HG03439 (cell line): ENCODE measurements around the gene KIF9.
"Not testable (repeated sequence)": the region's sequence is repeated elsewhere in the genome, so short reads cannot be mapped to it uniquely, and the experiment has no call there.

Source experiments
- ATAC-seq: cut with Tn5 transposase; IDR thresholded peaks from one replicate; pipeline ENCODE4 v1.9.1; 2021; ENCODE audit warnings: mild to moderate bottlenecking, moderate library complexity; ENCODE audit not compliant: unreplicated experiment

Gene KIF9

DNA sequence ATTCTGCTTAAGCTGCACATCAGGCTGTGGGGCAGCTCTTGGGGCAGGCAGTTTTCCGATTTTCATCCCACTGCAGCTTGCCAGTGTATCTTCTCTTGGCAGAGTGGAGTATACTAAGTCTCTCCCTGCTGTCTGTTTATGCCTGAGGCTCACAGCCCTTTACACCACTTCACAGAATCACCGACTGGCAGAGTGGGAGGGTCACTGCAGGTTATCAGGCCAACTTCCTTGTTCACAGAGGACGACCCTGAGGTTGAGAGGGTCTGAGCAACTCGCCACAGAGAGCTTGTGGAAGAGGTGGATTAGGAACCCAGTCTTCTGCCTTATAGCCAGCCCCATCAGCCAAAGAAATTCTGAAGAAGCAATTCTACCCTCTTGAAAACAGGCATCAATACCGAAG lies 30.9 kb downstream of the KIF9 start:
- no peak for ATAC-seq

DNA sequence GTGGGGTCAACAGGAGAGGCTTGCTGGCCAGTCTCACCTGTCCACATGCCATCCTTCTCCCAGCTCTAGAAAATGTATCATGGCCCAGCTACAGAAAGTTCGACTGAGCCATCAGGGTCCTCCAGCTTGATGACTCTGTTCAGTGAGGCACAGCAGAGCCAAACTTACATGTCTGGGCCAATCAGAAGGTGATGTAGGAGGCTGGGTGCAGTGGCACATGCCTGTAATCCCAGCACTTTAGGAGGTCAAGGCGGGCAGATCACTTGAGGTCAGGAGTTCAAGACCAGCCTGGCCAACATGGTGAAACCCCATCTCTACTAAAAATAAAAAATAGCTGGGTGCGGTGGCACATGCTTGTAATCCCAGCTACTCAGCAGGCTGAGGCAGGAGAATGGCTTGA lies 31.5 kb downstream of the KIF9 start:
- not testable (repeated sequence) for ATAC-seq

DNA sequence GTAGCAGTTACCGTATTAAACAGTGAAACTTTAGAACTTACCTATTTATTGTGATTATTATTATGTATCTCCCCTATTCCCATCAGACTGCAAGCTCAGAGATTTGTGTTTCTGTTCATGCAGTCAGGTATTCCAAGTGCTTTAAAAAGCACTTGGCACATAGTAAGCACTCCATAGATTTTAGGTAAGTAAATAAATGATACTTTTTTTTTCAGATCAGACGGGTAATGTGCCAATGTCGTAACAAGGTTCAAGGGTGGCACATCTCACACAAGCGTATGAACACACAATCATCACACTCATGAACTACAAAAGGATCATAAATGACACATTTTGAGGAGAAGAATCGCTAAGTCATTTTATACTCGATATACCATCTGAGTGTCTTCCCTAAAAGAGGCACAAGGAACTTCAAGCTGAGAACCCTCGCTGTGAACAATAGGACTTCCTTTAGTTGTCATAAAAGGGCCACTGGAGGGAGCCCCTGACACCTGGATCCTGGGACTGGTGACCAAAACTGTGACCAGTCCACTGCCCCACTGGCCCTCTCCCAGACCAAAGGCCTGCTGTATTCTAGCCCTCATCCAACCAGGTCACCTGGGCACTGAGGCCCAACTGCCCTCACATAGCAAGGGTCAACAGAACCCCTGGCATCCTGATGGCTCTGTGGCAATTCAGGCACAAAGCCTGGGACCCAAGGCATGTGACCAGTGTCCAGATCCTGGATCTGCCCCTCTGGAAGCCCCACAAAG lies 32.1 kb downstream of the KIF9 start:
- ATAC-seq, result no peak

DNA sequence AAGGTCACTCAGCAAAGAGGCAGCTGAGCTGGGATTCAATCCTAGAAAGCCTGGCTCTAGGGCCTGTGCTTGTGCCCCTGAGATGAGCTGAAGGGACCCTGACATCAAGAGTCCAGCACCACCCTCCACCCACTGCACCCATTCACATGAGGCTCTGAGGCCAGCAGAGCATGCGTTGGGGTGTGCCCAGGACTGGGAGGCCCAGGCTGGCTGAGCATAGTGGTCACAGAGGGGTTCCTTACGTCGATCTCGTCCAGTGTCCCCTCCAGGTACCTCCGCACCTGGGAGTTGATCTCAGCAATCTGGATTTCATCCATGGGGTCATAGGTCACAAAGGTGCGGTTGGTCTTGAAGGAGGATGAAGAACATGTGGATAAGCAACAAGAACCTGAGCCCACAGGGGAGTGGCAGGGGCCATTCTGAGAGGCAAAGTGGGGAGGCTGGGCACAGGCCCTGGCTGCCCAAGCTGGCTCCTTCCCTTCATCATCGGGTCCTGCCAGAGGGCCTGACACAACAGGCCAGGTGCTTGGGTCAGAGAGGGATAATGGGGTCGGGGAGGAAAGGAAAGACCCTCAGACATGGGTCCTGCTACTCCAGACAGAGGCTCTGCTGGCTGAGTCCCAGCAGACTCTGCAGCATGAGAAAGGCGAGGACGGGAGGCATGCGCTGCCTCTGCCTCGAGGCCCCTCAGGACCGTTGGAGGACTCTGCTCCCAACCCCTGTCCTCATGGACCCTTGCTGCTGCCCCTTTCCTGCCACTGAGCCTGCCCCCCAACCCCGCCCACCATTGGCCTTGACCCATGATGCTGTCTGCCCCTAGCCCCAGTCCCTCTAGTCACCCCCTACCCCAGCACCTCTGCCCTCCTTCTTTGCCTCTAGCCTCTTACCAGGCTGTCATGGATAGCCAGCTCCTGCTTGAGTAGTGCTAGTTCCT lies 35.2 kb downstream of the KIF9 start:
- ATAC-seq, result no peak

DNA sequence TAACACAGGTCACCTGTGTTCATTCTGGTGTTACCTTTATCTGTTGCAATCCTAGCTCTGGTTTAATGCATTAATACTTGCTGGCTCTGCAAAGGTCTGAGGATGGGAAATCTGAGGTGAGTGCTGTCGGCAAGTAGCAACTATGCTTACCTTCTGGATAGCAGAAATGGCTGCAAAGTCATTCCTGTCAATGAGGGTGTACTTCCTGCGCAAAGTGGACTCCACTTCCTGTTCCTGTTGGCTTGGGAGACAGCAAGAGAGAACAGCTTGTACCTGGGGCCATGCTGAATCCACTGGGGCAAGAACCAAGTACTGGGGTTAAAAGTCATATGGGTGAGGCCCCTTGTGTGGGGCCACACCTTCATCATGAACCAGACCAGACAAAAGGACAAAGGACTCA lies 37.3 kb downstream of the KIF9 start:
- ATAC-seq, result no peak

DNA sequence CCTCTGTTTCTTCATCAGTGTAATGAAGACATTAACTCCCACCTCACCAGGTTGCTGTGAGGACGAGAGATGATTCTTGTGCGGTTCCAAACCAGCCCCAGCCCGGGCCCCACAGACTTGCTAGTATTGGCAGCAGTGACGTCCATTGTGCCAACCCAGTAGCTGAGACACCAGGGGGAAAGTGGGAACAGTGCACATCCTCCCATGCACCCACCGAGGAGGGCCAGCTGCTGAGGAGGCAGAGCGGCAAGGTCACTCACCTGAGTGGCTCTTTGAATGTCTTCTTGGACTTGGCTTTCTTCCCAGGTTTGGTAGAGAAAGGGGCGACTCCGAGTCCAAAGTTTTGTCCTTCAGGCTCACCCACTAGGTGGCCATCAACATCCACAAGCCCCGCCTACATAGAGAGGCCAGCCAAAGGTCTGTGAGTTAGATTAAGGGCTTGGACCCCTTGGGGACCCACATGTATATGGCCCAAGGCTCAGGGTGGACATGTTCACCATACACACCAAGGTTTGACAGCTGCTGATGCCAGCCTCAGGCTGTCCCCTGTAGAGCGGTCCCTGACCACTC lies 38.0 kb downstream of the KIF9 start:
- no peak for ATAC-seq

DNA sequence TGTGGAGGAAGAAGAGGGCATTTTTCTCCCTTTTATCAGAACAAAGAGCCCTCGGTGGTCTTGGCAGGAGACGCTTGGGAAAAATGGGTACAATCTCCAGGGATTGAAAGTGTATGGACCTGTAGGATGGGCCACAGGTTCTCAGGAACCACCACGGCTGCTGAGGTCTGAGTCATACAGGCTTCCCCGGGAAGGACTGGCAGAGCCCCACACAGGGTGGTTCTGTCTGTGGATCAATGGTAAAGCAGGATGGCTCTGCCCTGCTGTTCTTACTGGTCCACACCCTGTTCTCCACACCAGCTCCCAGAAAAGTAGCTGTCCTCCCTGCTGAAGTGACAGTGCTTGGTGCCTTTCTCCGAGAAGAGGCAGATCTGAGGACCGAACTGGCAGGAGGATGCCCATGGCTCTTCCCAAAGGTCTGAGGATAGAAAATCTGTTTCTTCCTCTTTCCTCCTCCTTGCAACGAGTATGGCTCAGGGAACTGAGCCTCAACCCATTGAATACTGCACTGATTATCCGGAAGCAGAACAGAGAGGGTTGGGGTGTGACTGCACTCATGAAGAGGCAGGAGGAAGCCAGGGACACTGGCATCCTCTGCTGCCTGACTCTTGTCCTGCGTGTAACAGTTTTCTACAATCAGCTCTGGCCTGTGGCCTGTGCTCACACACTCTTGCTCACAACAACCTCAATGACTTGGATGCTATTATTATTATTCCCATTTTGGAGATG lies 39.0 kb downstream of the KIF9 start:
- no peak for ATAC-seq

DNA sequence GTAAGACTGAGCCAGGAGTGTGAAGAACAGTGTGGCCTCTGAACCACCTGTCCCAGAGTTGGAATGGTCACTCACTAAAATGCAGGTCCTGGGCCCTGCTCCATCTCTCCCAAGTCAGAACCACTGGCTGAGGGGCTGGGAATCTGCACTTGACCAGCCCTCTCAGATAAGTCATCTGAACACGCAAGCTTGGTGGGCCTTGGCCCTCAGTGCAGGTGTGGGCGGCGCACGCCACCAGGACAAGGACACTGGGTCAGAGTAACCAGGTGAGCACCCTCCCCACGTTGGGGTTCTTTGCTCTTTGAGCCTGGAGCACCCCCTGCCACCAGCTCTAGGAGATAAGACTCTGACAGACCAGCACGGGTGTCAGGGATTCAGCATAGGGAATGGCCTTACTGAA lies 42.7 kb downstream of the KIF9 start:
- no peak for ATAC-seq

DNA sequence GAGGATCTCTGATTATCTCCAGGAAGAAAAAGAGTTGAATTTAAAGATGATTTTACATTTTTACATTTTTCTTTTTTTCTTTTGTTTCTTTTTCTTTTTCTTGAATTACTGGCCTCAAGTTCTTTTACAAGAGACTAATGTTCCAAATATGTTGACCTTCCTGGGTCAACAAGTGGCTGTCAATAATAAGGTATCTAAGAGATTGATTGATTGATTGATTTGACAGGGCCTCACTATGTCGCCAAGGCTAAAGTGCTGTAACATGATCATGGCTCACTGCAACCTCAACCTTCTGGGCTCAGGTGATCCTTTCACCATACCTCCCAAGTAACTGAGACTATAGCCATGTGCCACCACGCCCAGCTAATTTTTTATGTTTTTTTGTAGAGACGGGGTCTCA lies 44.6 kb downstream of the KIF9 start:
- no peak for ATAC-seq

DNA sequence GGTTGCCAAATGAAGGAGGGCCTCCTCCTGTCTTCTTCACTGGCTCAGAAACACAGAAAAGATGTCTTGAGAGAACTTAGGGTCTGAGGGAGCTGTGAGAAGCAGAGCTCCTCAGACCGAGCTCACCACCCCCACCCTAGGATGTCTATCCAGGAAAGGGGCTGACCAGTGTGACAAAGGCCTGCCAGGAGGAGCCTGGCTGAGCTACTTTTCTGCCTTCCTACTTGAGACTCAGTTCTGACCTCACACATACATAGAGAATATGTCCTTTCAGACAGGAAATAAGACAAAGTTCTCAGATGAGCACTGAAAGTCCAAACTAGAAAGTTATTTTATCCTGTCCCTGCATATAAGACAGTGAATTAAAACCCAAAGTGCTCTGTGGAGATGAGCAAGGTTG lies 54.5 kb downstream of the KIF9 start:
- ATAC-seq, result peak; percentile 36

DNA sequence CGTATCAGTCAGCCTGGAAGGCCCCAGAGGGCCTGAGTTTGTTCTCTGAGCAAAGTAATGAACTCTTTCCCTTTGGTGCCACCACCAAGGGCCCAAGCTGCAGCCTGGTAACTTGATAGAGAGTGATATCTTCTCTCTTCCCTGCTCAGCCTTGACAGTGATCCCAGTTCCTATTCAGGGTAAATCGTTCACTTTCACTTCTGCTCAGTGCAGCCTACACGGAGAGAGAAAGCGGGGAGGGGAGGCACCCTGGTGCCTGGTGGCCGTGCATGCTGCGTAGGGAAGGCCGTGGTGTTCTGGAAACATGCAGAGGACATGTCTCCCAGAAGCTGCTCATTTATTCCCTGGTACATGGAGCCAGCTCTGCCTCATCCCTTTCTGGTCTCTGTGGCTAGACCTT lies 54.9 kb downstream of the KIF9 start:
- peak; percentile 60 for ATAC-seq

DNA sequence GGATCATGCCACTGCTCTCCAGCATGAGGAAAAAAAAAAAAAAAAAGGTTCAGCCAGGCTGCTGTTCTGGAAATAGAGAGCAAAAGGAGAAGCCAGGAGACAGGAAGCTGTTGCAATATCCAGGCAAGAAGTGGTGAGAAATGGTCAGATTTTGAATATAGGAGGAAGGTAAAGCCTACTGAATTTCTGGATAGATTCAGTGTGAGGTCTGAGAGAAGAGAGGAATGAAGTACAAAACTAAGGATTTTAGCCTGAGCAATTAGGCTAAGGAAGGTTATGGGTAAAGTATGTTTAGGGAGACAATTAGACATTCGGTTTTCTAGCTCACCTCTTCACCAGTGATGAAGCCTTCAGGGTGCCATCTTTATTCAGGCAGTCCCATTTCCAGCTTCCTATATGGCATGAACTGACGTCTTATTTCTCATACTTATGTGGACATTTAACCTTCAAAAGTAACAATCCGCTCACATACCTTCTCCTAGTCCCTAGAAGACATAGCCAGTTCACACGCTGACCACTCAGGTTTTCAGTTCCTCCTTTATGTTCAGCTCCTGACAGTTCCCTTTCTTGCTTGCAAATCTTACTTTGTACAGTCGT lies 57.2 kb downstream of the KIF9 start:
- ATAC-seq, result peak; percentile 49

DNA sequence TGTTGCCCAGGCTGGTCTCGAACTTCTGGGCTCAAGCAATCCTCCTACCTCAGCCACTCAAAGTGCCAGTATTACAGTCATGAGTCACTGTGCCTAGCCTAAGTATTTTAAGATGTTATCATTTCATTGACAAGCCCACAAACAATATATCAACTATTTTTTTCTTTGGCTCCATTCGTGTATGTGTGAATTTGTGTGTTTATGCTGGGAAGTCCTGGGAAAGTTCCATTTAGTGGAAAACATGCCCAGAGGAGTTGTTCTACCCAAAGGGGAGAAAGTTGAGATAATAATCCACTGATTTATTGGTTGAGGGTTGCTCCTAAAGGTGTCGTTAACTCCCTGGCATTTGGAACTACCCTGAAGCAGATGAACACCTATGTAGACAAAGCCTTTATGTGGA lies 58.8 kb downstream of the KIF9 start:
- no peak for ATAC-seq

DNA sequence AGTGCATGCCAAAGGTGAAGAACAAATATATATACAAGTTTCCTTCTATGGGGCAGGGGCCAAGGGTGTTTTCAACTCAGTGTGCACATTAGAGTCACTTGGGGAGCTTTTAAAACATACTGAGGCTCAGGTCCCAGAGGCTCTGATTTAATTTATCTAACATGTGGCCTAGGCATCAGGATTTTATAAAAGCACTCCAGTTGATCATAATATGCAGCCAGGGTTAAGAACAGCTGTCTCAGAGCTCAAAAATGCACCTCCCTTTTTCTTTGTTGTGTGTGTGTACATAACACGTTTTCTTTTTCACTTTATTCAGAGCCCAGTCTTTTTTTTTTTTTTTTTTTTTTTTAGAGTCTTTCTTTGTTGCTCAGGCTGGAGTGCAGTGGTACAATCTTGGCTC lies 60.8 kb downstream of the KIF9 start:
- no peak for ATAC-seq

DNA sequence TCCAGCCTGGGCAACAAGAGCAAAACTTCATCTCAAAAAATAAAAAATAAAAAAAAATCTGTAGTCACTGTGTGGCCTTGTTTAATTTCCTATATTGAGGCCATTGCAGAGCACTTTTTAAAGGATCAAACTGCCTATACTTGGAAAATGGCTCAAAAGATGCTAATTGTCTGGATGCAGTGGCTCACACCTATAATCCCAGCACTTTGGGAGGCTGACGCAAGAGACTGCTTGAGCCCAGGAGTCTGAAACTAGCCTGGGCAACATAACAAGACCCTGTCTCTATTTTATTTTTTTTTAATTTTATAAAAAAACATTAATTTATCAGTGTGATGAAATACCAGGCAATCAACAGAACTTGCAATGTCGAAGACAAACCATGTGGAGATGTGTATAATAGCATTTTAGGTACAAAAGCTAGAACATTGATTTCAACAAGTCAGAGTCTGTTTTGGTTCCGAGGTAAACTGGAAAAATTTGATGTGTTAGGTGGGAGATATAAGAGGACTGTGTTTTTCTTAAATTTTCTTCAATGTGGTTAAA lies 71.7 kb downstream of the KIF9 start:
- no peak for ATAC-seq

DNA sequence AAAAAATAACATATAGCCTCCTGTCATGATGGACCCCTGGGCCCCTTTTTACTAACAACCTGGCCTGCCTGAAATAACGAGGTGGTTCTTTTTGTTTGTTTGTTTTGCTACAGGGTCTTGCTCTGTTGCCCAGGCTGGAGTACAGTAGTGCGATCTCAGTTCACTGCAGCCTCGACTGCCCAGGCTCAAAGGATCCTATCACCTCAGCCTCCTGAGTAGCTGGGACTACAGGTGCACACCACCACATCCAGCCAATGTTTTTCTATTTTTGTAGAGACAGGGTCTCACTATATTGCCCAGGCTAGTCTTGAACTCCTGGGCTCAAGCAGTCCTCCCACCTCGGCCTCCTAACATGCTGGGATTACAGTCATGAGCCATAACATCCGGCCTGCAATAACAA lies 76.6 kb downstream of the KIF9 start:
- ATAC-seq, result not testable (repeated sequence)

DNA sequence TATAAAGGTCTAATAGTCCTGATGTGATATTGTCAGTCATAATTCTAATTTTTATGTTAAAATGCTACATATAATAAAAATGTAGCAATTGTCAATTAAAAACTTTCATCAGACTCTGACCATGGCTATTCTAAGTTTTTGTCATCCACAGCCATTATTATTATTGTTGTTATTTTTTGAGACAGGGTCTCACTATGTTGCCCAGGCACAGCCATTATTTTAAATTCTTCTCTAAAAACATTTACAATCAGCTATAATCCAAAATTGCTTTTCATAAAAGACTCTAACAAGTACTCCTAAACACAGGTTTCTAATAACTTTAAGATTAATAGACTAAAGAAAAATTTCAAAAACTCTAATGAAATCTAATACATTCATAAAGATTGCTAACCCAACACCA lies 77.7 kb downstream of the KIF9 start:
- ATAC-seq, result no peak

DNA sequence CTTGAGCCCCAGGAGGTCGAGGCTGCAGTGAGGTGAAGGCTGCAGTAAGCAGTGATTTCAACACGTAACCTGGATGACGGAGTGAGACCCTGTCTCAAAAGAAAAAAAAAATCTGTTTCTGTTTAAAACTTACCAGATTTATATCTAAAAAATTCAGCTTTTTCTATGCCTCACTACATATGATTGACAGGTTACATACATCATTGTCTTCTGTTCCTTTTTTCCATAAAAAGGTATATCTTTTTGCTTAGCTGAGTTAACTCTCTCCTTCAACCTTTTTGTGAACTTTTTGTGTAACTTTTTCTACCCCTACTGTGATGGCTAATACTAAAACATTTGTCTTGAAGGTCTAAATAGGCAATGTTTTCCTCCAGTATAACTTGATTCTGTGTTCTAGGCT lies 80.1 kb downstream of the KIF9 start:
- no peak for ATAC-seq

DNA sequence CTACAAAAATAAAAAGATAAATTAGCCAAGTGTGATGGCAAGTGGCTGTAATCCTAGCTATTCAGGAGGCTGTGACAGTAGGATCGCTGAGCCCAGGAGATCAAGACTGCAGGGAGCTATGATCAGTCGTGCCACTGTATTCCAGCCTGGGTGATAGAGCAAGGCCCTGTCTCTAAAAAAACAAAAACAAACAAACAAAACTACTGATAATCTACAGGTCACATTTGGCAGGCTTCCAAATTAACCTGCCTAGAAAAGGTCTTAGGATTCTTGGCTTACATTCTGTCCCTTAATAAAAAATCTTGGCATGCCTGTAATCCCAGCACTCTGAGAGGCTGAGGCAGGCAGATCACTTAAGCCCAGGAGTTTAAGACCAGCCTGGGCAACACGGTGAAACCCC lies 85.3 kb downstream of the KIF9 start:
- no peak for ATAC-seq

DNA sequence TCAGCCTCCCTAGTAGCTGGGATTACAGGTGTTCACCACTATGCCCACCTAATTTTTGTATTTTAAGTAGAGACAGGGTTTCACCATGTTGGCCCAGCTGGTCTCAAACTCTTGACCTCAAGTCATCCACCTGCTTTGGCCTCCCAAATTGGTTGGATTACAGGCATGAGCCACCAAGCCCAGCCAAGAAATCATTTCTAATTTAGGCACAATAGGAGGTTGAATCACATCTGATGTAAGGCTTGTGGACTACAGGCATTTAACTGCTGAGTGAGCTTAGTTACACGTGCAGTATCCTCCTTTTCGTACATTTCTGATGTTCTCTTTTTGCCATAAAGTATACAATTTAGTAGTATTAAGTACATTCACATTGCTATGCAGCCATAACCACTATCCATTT lies 87.6 kb downstream of the KIF9 start:
- no peak for ATAC-seq
